ENCODE data around the gene TP53.
"Not testable (repeated sequence)": the region's sequence is repeated elsewhere in the genome, so short reads cannot be mapped to it uniquely, and the experiment has no call there.

Gene TP53

DNA sequence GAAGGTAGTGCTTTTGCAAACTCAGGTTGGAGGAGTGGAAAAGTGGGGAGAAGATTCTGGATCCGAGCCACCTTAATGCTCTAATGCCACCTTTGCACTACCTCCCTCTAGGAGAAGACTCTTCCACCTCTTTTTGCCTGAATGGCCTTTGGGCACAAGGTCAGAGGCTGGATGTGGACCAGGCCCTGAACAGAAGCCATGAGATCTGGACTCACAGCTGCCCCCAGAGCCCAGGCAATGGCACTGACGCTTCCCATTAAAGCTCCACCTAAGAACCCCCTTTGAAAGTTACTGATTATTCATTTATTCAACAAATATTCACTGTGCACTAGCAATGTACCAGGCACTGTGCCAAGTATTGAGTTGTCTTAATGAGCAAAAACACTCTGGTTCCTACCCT, 54.2 kb downstream of the TP53 start:
- Histone ChIP-seq H3K27ac (ENCODE audit: low read depth, low read length) (no peak overlapping the region), H3K9me3 (ENCODE audit: control insufficient read depth in 5 of 5, low read length in 5 of 5) (no peaks in the 10 kb centered on the region), H3K4me1 (ENCODE audit: control insufficient read depth in 5 of 5, insufficient read depth in 5 of 5, low read length in 5 of 5) (peaks cover 0 to 1% (median 0%) of the 10 kb centered on the region in 5 donors), H3K4me3 (ENCODE audit: low read depth in 1 of 5, low read length in 5 of 5) (no peak overlapping the region), H3K9ac (ENCODE audit: low read length in 5 of 5) (peak overlapping the region in 1 of 5 donors; percentile 69), H3K36me3 (ENCODE audit: control insufficient read depth in 5 of 5, insufficient read depth in 5 of 5, low read length in 5 of 5) (no peaks in the 10 kb centered on the region), H3K27me3 (ENCODE audit: control insufficient read depth in 5 of 5, insufficient read depth in 4 of 5, low read length in 5 of 5) (peaks cover 0 to 2% (median 0%) of the 10 kb centered on the region in 5 donors)

DNA sequence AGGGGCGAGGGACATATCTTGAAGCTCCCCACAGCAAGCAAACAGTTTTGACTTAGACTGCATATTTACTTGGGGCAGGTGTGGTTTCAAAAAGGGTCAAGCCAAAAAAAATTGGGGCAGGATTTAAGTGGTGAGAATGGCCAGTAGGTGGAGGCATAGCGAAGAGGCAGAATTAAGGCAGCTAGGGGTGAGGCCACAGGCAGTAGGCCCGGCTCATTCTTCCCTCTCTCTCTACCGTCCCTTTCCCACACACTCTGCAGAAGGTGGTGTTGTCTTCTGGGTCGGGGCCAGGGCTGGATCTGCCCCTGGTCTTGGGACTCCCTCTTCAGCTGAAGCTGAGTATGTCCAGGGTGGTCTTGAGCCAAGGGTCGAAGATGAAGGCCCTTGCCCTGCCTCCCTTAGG, 54.8 kb downstream of the TP53 start:
- H3K4me3 ChIP-seq (ENCODE audit: low read depth in 1 of 5, low read length in 5 of 5) = no peak overlapping the region
- peaks cover 0 to 4% (median 3%) of the 10 kb centered on the region in 5 donors for H3K4me1 ChIP-seq (ENCODE audit: control insufficient read depth in 5 of 5, insufficient read depth in 5 of 5, low read length in 5 of 5)
- no peaks in the 10 kb centered on the region for H3K9me3 ChIP-seq (ENCODE audit: control insufficient read depth in 5 of 5, low read length in 5 of 5)
- no peak overlapping the region for H3K27ac ChIP-seq (ENCODE audit: low read depth, low read length)
- H3K36me3 ChIP-seq (ENCODE audit: control insufficient read depth in 5 of 5, insufficient read depth in 5 of 5, low read length in 5 of 5) = no peaks in the 10 kb centered on the region
- H3K27me3 ChIP-seq (ENCODE audit: control insufficient read depth in 5 of 5, insufficient read depth in 4 of 5, low read length in 5 of 5) = peaks cover 0 to 2% (median 0%) of the 10 kb centered on the region in 5 donors
- peak overlapping the region in 1 of 5 donors; percentile 69 for H3K9ac ChIP-seq (ENCODE audit: low read length in 5 of 5)

DNA sequence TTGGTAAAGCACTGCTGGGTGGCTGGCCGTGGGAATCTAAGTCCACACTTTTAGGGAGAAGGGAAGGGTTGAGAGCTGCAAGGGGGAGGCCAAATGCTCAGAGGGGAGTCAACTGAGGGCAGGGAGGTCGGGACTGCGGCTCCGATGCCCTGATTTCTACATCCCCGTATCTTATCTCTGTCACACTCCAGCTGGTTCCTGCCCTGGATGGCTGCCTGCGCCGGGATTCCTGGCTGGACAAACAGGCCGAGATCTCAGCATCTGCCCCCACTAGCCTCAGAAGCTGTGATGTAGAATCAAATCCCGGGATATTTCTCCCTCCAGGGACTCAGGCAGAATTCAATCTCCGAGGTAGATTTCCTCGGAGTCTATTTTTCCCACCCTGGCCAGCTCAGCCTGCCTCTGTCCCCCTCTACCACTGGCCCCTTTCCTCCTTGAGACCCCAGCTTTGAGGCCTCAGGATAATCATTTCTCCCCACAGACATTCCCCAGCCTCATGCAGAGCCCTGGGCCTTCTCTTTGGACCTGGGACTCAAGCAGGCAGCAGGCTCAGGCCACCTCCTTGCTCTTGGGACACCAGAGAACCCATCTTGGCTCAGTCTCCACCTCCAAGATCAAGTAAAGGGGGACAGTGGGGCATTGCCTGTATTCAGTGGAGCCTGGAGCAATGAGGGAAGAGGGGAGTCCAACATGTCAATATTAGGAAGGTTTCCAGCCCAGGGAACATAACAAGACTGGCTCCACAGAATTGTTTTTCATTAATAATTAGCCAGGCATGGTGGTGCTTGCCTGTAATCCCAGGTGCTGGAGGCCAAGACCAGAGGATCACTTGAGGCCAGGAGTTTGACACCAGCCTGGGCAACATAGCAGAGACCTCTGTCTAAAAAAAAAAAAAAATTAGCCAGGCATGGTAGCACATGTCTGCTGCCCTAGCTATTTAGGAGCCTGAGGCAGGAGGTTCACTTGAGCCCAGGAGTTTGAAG, 55.6 kb downstream of the TP53 start:
- Histone ChIP-seq H3K9me3 (ENCODE audit: control insufficient read depth in 5 of 5, low read length in 5 of 5) (no peaks in the 10 kb centered on the region), H3K27me3 (ENCODE audit: control insufficient read depth in 5 of 5, insufficient read depth in 4 of 5, low read length in 5 of 5) (peaks cover 0 to 2% (median 0%) of the 10 kb centered on the region in 5 donors), H3K4me1 (ENCODE audit: control insufficient read depth in 5 of 5, insufficient read depth in 5 of 5, low read length in 5 of 5) (peaks cover 3 to 10% (median 9%) of the 10 kb centered on the region in 5 donors), H3K27ac (ENCODE audit: low read depth, low read length) (no peak overlapping the region), H3K36me3 (ENCODE audit: control insufficient read depth in 5 of 5, insufficient read depth in 5 of 5, low read length in 5 of 5) (no peaks in the 10 kb centered on the region), H3K4me3 (ENCODE audit: low read depth in 1 of 5, low read length in 5 of 5) (no peak overlapping the region), H3K9ac (ENCODE audit: low read length in 5 of 5) (peak overlapping the region in 1 of 5 donors; percentile 15)

DNA sequence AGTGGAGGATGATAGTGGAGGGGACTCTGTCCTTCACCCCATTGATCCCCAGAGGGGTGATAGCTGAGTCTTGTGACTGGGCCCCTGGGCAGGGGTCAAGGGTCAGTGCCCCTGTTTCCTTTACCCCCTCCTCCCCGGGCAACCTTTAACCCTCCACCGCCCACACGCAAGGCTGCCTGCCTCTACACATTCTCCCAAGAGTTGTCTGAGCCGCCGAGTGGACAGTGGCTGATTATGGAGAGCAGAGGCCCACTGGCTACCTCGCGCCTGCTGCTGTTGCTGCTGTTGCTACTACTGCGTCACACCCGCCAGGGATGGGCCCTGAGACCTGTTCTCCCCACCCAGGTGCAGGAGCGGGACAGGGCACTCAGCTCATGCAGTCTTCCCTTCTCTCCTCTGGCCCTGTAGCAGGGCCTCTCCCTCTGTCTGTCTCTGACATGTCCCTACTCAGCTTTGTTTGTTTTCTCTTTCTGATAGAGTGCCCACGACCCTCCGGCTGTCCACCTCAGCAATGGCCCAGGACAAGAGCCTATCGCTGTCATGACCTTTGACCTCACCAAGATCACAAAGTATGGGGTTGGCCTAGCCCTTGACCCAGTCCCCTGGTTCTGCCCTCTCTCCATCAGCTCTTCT, 57.2 kb downstream of the TP53 start, which contains the start of gene SHBG:
Gene SHBG (plus strand): TSS at position 197 of the 633 bp plus-strand sequence. CDS start 38 bp downstream, at position 235.
- Histone ChIP-seq H3K4me1 (ENCODE audit: control insufficient read depth in 5 of 5, insufficient read depth in 5 of 5, low read length in 5 of 5) (peaks cover 3 to 14% (median 12%) of the 10 kb centered on the region in 5 donors), H3K9me3 (ENCODE audit: control insufficient read depth in 5 of 5, low read length in 5 of 5) (no peaks in the 10 kb centered on the region), H3K4me3 (ENCODE audit: low read depth in 1 of 5, low read length in 5 of 5) (no peak within 1 kb of the TSS), H3K36me3 (ENCODE audit: control insufficient read depth in 5 of 5, insufficient read depth in 5 of 5, low read length in 5 of 5) (no peaks in the 10 kb centered on the region), H3K27me3 (ENCODE audit: control insufficient read depth in 5 of 5, insufficient read depth in 4 of 5, low read length in 5 of 5) (peaks cover 0 to 2% (median 0%) of the 10 kb centered on the region in 5 donors), H3K27ac (ENCODE audit: low read depth, low read length) (no peak within 1 kb of the TSS), H3K9ac (ENCODE audit: low read length in 5 of 5) (no peak within 1 kb of the TSS)

- Histone ChIP-seq H3K4me1 (ENCODE audit: control insufficient read depth in 5 of 5, insufficient read depth in 5 of 5, low read length in 5 of 5) (peaks cover 3 to 14% (median 12%) of the 10 kb centered on the region in 5 donors), H3K9ac (ENCODE audit: low read length in 5 of 5) (peak within 1 kb of the TSS; percentile 80 to 94 (median 93)), H3K4me3 (ENCODE audit: low read depth in 1 of 5, low read length in 5 of 5) (peak within 1 kb of the TSS; percentile 76 to 85 (median 81)), H3K27me3 (ENCODE audit: control insufficient read depth in 5 of 5, insufficient read depth in 4 of 5, low read length in 5 of 5) (no peaks in the 10 kb centered on the region), H3K36me3 (ENCODE audit: control insufficient read depth in 5 of 5, insufficient read depth in 5 of 5, low read length in 5 of 5) (no peaks in the 10 kb centered on the region), H3K27ac (ENCODE audit: low read depth, low read length) (peak within 1 kb of the TSS; percentile 87), H3K9me3 (ENCODE audit: control insufficient read depth in 5 of 5, low read length in 5 of 5) (no peaks in the 10 kb centered on the region)
Measured at GRCh38 chr17:7627250-7628121, 59.8 kb downstream of the TP53 start, which contains the start of gene SAT2. Gene SAT2 (minus strand): TSS chr17:7627821. CDS start chr17:7627635, 186 bp downstream.

DNA sequence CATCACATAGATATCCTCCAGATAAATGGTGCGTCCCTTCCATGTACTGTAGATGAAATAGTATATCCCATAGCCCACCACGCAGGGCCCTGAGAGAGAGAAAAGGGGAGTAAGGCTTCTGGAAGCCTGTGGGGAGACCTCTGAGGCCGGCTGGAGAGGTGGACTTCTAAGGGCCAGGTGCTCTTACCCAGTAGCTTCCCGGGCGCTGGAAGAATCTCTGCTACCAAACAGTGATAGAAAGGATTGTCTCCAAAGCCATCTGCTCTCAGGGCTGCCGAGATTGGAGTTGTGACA, 60.4 kb downstream of the TP53 start:
- no peaks in the 10 kb centered on the region for H3K27me3 ChIP-seq (ENCODE audit: control insufficient read depth in 5 of 5, insufficient read depth in 4 of 5, low read length in 5 of 5)
- peak overlapping the region; percentile 76 to 85 (median 81) for H3K4me3 ChIP-seq (ENCODE audit: low read depth in 1 of 5, low read length in 5 of 5)
- H3K9ac ChIP-seq (ENCODE audit: low read length in 5 of 5) = peak overlapping the region; percentile 80 to 94 (median 93)
- H3K27ac ChIP-seq (ENCODE audit: low read depth, low read length) = peak overlapping the region; percentile 87
- H3K9me3 ChIP-seq (ENCODE audit: control insufficient read depth in 5 of 5, low read length in 5 of 5) = no peaks in the 10 kb centered on the region
- H3K36me3 ChIP-seq (ENCODE audit: control insufficient read depth in 5 of 5, insufficient read depth in 5 of 5, low read length in 5 of 5) = no peaks in the 10 kb centered on the region
- H3K4me1 ChIP-seq (ENCODE audit: control insufficient read depth in 5 of 5, insufficient read depth in 5 of 5, low read length in 5 of 5) = peaks cover 3 to 14% (median 12%) of the 10 kb centered on the region in 5 donors

DNA sequence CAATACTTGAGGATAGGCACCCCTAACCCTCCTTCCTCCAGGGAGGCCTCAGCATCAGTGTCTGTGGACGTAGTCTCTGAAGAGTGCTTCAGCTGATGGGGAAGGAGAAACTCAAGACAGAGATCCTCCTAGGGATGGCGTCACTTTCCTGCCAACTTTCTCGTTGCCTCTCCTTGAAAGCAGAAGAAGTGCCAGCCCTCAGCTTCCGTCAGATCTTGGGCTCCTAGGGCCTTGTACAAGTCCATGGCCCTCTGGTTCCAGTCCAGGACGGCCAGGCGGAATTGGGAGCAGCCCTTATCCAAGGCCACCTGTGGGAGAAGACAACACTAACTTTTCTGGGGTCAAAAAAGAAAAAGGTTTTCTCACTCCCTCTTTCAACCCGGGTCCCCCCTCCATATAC, 61.0 kb downstream of the TP53 start:
- no peaks in the 10 kb centered on the region for H3K36me3 ChIP-seq (ENCODE audit: control insufficient read depth in 5 of 5, insufficient read depth in 5 of 5, low read length in 5 of 5)
- H3K4me3 ChIP-seq (ENCODE audit: low read depth in 1 of 5, low read length in 5 of 5) = peak overlapping the region in 1 of 5 donors; percentile 76
- H3K27ac ChIP-seq (ENCODE audit: low read depth, low read length) = no peak overlapping the region
- H3K4me1 ChIP-seq (ENCODE audit: control insufficient read depth in 5 of 5, insufficient read depth in 5 of 5, low read length in 5 of 5) = peaks cover 3 to 14% (median 12%) of the 10 kb centered on the region in 5 donors
- H3K27me3 ChIP-seq (ENCODE audit: control insufficient read depth in 5 of 5, insufficient read depth in 4 of 5, low read length in 5 of 5) = no peaks in the 10 kb centered on the region
- H3K9ac ChIP-seq (ENCODE audit: low read length in 5 of 5) = peak overlapping the region in 3 of 5 donors; percentile 93 to 94 (median 94)
- H3K9me3 ChIP-seq (ENCODE audit: control insufficient read depth in 5 of 5, low read length in 5 of 5) = no peaks in the 10 kb centered on the region

GRCh38 chr17:7625749-7626148, 61.5 kb downstream of the TP53 start:
- H3K27me3 ChIP-seq (ENCODE audit: control insufficient read depth in 5 of 5, insufficient read depth in 4 of 5, low read length in 5 of 5); H3K36me3 ChIP-seq (ENCODE audit: control insufficient read depth in 5 of 5, insufficient read depth in 5 of 5, low read length in 5 of 5); H3K9ac ChIP-seq (ENCODE audit: low read length in 5 of 5); H3K27ac ChIP-seq (ENCODE audit: low read depth, low read length); H3K4me3 ChIP-seq (ENCODE audit: low read depth in 1 of 5, low read length in 5 of 5); H3K9me3 ChIP-seq (ENCODE audit: control insufficient read depth in 5 of 5, low read length in 5 of 5): not testable (repeated sequence)
- H3K4me1 ChIP-seq (ENCODE audit: control insufficient read depth in 5 of 5, insufficient read depth in 5 of 5, low read length in 5 of 5) = peaks cover 3 to 14% (median 12%) of the 10 kb centered on the region in 5 donors

DNA sequence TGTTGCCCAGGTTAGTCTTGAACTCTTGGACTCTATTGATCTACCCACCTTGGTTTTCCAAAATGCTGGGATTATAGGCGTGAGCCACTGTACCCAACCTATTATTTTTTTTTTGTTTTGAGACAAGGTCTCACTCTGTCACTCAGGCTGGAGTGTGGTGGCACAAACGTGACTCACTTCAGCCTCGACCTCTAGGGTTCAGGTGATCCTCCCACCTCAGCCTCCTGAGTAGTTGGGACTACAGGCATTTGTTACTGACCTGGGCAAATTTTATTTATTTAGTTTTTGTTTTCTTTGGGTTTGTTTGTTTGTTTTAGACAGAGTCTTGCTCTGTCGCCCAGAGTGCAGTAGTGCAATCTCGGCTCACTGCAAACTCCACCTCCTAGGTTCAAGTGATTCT, 63.6 kb downstream of the TP53 start:
- H3K27me3 ChIP-seq (ENCODE audit: control insufficient read depth in 5 of 5, insufficient read depth in 4 of 5, low read length in 5 of 5) = no peaks in the 10 kb centered on the region
- H3K9me3 ChIP-seq (ENCODE audit: control insufficient read depth in 5 of 5, low read length in 5 of 5) = no peaks in the 10 kb centered on the region
- no peak overlapping the region for H3K9ac ChIP-seq (ENCODE audit: low read length in 5 of 5)
- H3K27ac ChIP-seq (ENCODE audit: low read depth, low read length) = no peak overlapping the region
- H3K4me3 ChIP-seq (ENCODE audit: low read depth in 1 of 5, low read length in 5 of 5) = no peak overlapping the region
- H3K4me1 ChIP-seq (ENCODE audit: control insufficient read depth in 5 of 5, insufficient read depth in 5 of 5, low read length in 5 of 5) = peaks cover 3 to 14% (median 12%) of the 10 kb centered on the region in 5 donors
- no peaks in the 10 kb centered on the region for H3K36me3 ChIP-seq (ENCODE audit: control insufficient read depth in 5 of 5, insufficient read depth in 5 of 5, low read length in 5 of 5)

Data from subcutaneous abdominal adipose tissue (tissue), 5 donors.